IMR-90 (cell line): ENCODE results near the gene ERVK3-1. TPM values are rescaled to one million over a fixed set of nuclear protein-coding genes. Genes with fewer than 3 reads are reported as not detected.

Source experiments
- ATAC-seq: fragments of 200-7000 bp; cut with Tn5 transposase; 2 replicates; pipeline ENCODE4 v1.9.1; 2020; ENCODE audit warnings: low read depth, mild to moderate bottlenecking, moderate library complexity
- BruUV-seq: library from RNA; stranded (reverse); fragments of 400-500 nt; replicated peaks from 2 replicates; lab custom pipeline; 2021; lab: Mats Ljungman, UMichigan
- CTCF ChIA-PET: fragments of 300-600 bp; formaldehyde crosslinking; extraction: SDS; loops from one replicate; lab custom pipeline; 2021; ENCODE audit warnings: antibody characterized with exemption; lab: Yijun Ruan, JAX
- POLR2A ChIA-PET: fragments of 300-600 bp; sonication (Branson Sonifier 250); formaldehyde crosslinking; loops from one replicate; lab custom pipeline; 2022; ENCODE audit warnings: antibody characterized with exemption; ENCODE audit not compliant: unreplicated experiment; lab: Charles Lee
- DNase-seq: peaks from one replicate; pipeline ENCODE4 v3.0.0; 2013
- H2AFZ ChIP-seq: replicated peaks from 2 replicates; pipeline ENCODE3; 2013; ENCODE audit warnings: low read length, mild to moderate bottlenecking; ENCODE audit not compliant: poor library complexity
- H2AK5ac ChIP-seq: 2 replicates; pipeline ENCODE4 v1.6.1; 2013; ENCODE audit warnings: low read depth, low read length, inconsistent platforms
- H2AK9ac ChIP-seq: replicated peaks from 2 replicates; pipeline ENCODE3; 2013; ENCODE audit warnings: mild to moderate bottlenecking, low read depth, low read length, moderate library complexity; ENCODE audit not compliant: poor library complexity
- H2BK120ac ChIP-seq: 2 replicates; pipeline ENCODE4 v1.6.1; 2013; ENCODE audit warnings: low read depth, low read length, inconsistent platforms
- H2BK15ac ChIP-seq: 3 replicates; pipeline ENCODE4 v1.6.1; 2013; ENCODE audit warnings: low read depth, low read length, inconsistent platforms
- H2BK20ac ChIP-seq: 2 replicates; pipeline ENCODE4 v1.6.1; 2013; ENCODE audit warnings: low read depth, mild to moderate bottlenecking, inconsistent platforms, low read length, moderate library complexity
- H2BK5ac ChIP-seq: 2 replicates; pipeline ENCODE4 v1.6.1; 2013; ENCODE audit warnings: mild to moderate bottlenecking, low read depth, low read length, inconsistent platforms; ENCODE audit not compliant: poor library complexity, severe bottlenecking
- H3K14ac ChIP-seq: replicated peaks from 2 replicates; pipeline ENCODE4 v1.6.1; 2013; ENCODE audit warnings: low read depth, low read length, inconsistent platforms
- H3K18ac ChIP-seq: 2 replicates; pipeline ENCODE4 v1.6.1; 2013; ENCODE audit warnings: low read depth, low read length, control low read depth
- H3K23ac ChIP-seq: 2 replicates; pipeline ENCODE4 v1.6.1; 2013; ENCODE audit warnings: low read depth, low read length, inconsistent platforms
- H3K27ac ChIP-seq: 2 replicates; pipeline ENCODE4 v1.5.1; 2013; ENCODE audit warnings: mild to moderate bottlenecking, control low read depth, low read length; ENCODE audit not compliant: insufficient read depth
- H3K27me3 ChIP-seq: 2 replicates; pipeline ENCODE4 v1.6.1; 2013; ENCODE audit warnings: low read length; ENCODE audit not compliant: control insufficient read depth, insufficient read depth
- H3K36me3 ChIP-seq: 2 replicates; pipeline ENCODE4 v1.6.1; 2013; ENCODE audit warnings: low read length, mixed read lengths; ENCODE audit not compliant: control insufficient read depth, insufficient read depth
- H3K4ac ChIP-seq: 2 replicates; pipeline ENCODE4 v1.6.1; 2013; ENCODE audit warnings: low read depth, low read length, inconsistent platforms
- H3K4me1 ChIP-seq: 2 replicates; pipeline ENCODE4 v1.6.1; 2013; ENCODE audit warnings: low read length, mixed read lengths; ENCODE audit not compliant: control insufficient read depth, insufficient read depth
- H3K4me2 ChIP-seq: 2 replicates; pipeline ENCODE4 v1.6.1; 2013; ENCODE audit warnings: low read depth, mild to moderate bottlenecking, control low read depth, low read length, moderate library complexity
- H3K4me3 ChIP-seq: 2 replicates; pipeline ENCODE4 v1.5.1; 2013; ENCODE audit warnings: low read depth, mild to moderate bottlenecking, control low read depth, low read length, moderate library complexity; ENCODE audit not compliant: insufficient read depth
- H3K56ac ChIP-seq: 2 replicates; pipeline ENCODE4 v1.6.1; 2013; ENCODE audit warnings: low read length, inconsistent platforms; ENCODE audit not compliant: insufficient read depth; ENCODE audit errors: extremely low read depth
- H3K79me1 ChIP-seq, 2 experiments: 2 replicates each; pipeline ENCODE4 v1.6.1; 2013; ENCODE audit warnings: low read length in 2 of 2, inconsistent platforms in 1 of 2, low read depth in 1 of 2
- H3K9ac ChIP-seq: 2 replicates; pipeline ENCODE4 v1.6.1; 2013; ENCODE audit warnings: low read depth, low read length, control low read depth
- H3K9me1 ChIP-seq: 2 replicates; pipeline ENCODE4 v1.6.1; 2013; ENCODE audit warnings: low read length, inconsistent platforms; ENCODE audit not compliant: insufficient read depth
- H3K9me3 ChIP-seq: 2 replicates; pipeline ENCODE4 v1.6.1; 2013; ENCODE audit warnings: low read length; ENCODE audit not compliant: control insufficient read depth, insufficient read depth
- H4K20me1 ChIP-seq: 2 replicates; pipeline ENCODE4 v1.6.1; 2013; ENCODE audit warnings: low read length, inconsistent platforms; ENCODE audit not compliant: insufficient read depth
- H4K5ac ChIP-seq: 2 replicates; pipeline ENCODE4 v1.6.1; 2013; ENCODE audit warnings: mild to moderate bottlenecking, low read depth, low read length, control low read depth
- H4K8ac ChIP-seq, 2 experiments: 2 replicates each; pipeline ENCODE4 v1.6.1; 2013; ENCODE audit warnings: low read depth in 2 of 2, low read length in 2 of 2, control low read depth in 1 of 2, inconsistent platforms in 1 of 2
- H4K91ac ChIP-seq: 2 replicates; pipeline ENCODE4 v1.6.1; 2013; ENCODE audit warnings: low read depth, low read length, inconsistent platforms; ENCODE audit not compliant: insufficient read depth
- BHLHE40 ChIP-seq: fragments of 150-350 bp; IDR thresholded peaks from 2 replicates; pipeline ENCODE4 v1.6.1; 2016; ENCODE audit warnings: mild to moderate bottlenecking, low read depth, low read length
- CTCF ChIP-seq: conservative IDR thresholded peaks from 2 replicates; pipeline ENCODE4 v1.5.1; 2012; ENCODE audit warnings: mild to moderate bottlenecking, low read depth, low read length, improper control_type of control experiment
- SMC3 ChIP-seq: fragments of 150-350 bp; IDR thresholded peaks from 2 replicates; pipeline ENCODE4 v1.6.1; 2016; ENCODE audit warnings: low read depth, mild to moderate bottlenecking, antibody characterized with exemption, low read length, moderate library complexity
- WGBS, 2 experiments: methylation state at CpG; one replicate each; pipeline versions ENCODE4 v1.1.5 to v1.1.7; 2013; ENCODE audit warnings: missing lambda C conversion rate in 2 of 2; ENCODE audit not compliant: insufficient read length in 1 of 2; ENCODE audit errors: extremely low coverage in 2 of 2; 5-methylcytosine and 5-hydroxymethylcytosine counted together
- dilution Hi-C: fragments of 300-500 bp; cut with HindIII; formaldehyde crosslinking; loops from one replicate; pipeline ENCODE4 v1.14.3; 2018; ENCODE audit warnings: low sequenced_read_pairs; ENCODE audit not compliant: unreplicated experiment
- in situ Hi-C: fragments of 300-500 bp; cut with MboI; formaldehyde crosslinking; loops from 3 replicates; pipeline ENCODE4 v1.14.3; 2019; ENCODE audit warnings: low sequenced_read_pairs, inconsistent platforms, mixed read lengths
- intact Hi-C: fragments of 100-400 bp; cut with micrococcal nuclease; formaldehyde crosslinking; loops from 2 replicates; pipeline ENCODE4 v1.10.0; 2022
- polyA plus RNA-seq, 3 experiments: library from polyadenylated mRNA; depleted of rRNA; stranded (reverse); fragments of >200 nt; gene quantifications; 2 replicates each; pipeline ENCODE4 v1.2.3, GENCODE V29; 2012; ENCODE audit warnings: low replicate concordance in 1 of 3
- total RNA-seq: library from RNA; depleted of rRNA; stranded (reverse); fragments of >200 nt; gene quantifications from 2 replicates; pipeline ENCODE4 v1.2.3, GENCODE V29; 2012

ERVK3-1 gene
- total and polyA plus RNA-seq, 2 of the 4 experiments (the other 2 are of a cell fraction) = 33.0 to 39.3 TPM

- no peak overlapping the region for H2AFZ ChIP-seq
- no peak overlapping the region for H3K4me3 ChIP-seq
- dilution Hi-C loops (no loop called here), intact Hi-C loops (no loop called here), in situ Hi-C loops (no loop called here)
- H2BK20ac ChIP-seq = no peak overlapping the region
- H3K27me3 ChIP-seq = no peaks in the 10 kb centered on the region
- 0 out of 2 replicates have a peak, but pooled peaks cover 10% of the 10 kb centered on the region for H3K9me1 ChIP-seq
- H2AK5ac ChIP-seq = no peak overlapping the region
- no peak overlapping the region for H2AK9ac ChIP-seq
- no peak overlapping the region for H2BK120ac ChIP-seq
- H4K91ac ChIP-seq = no peak overlapping the region
- ATAC-seq (no peak), DNase-seq (no peak)
- BruUV-seq = no TSS peak
- H3K27ac ChIP-seq = no peak overlapping the region
- no peak overlapping the region for H3K18ac ChIP-seq
- no peak overlapping the region for H3K23ac ChIP-seq
- H3K9ac ChIP-seq = no peak overlapping the region
- H3K79me1 ChIP-seq = peaks cover 14 to 29% of the 10 kb centered on the region in 2 experiments; a peak in 3 of 4 replicates
- no peak overlapping the region for H4K8ac ChIP-seq
- H2BK15ac ChIP-seq = no peak overlapping the region
- H3K14ac ChIP-seq = no peak overlapping the region
- H3K4me2 ChIP-seq = no peak overlapping the region
- no peaks in the 10 kb centered on the region for H3K4me1 ChIP-seq
- 100% methylated on average over 1 of the region's 4 CpGs; no CpG with 5 or more reads in 1 of the 2 experiments for WGBS, 2 experiments
- H2BK5ac ChIP-seq = no peak overlapping the region
- H3K36me3 ChIP-seq = peaks cover 27% of the 10 kb centered on the region
- TF ChIP-seq SMC3 (no peak), CTCF (no peak), BHLHE40 (no peak)
- H3K4ac ChIP-seq = no peak overlapping the region
- ChIA-PET CTCF (no interaction called here), POLR2A (no interaction called here)
- no peak overlapping the region for H4K5ac ChIP-seq
- no peaks in the 10 kb centered on the region for H3K9me3 ChIP-seq
- H4K20me1 ChIP-seq = peaks cover 28% of the 10 kb centered on the region
- H3K56ac ChIP-seq = no peak overlapping the region
Observed at GRCh38 chr19:58318297-58318696, 13.1 kb downstream of the ERVK3-1 start.
